Effector CD4-positive, alpha-beta T cell (primary cell): ENCODE data around the gene SNX19.
A peak's percentile ranks its signal among the peaks of the same experiment; 100 is the strongest.
"Not testable (repeated sequence)": the region's sequence is repeated elsewhere in the genome, so short reads cannot be mapped to it uniquely, and the experiment has no call there.

ENCODE experiments used
- DNase-seq: peaks from one replicate; pipeline ENCODE4 v3.0.0-alpha.2; 2020
- total RNA-seq: gene quantifications from one replicate; lab custom pipeline; 2026; lab: John Stamatoyannopoulos, UW

Gene SNX19, protein sequence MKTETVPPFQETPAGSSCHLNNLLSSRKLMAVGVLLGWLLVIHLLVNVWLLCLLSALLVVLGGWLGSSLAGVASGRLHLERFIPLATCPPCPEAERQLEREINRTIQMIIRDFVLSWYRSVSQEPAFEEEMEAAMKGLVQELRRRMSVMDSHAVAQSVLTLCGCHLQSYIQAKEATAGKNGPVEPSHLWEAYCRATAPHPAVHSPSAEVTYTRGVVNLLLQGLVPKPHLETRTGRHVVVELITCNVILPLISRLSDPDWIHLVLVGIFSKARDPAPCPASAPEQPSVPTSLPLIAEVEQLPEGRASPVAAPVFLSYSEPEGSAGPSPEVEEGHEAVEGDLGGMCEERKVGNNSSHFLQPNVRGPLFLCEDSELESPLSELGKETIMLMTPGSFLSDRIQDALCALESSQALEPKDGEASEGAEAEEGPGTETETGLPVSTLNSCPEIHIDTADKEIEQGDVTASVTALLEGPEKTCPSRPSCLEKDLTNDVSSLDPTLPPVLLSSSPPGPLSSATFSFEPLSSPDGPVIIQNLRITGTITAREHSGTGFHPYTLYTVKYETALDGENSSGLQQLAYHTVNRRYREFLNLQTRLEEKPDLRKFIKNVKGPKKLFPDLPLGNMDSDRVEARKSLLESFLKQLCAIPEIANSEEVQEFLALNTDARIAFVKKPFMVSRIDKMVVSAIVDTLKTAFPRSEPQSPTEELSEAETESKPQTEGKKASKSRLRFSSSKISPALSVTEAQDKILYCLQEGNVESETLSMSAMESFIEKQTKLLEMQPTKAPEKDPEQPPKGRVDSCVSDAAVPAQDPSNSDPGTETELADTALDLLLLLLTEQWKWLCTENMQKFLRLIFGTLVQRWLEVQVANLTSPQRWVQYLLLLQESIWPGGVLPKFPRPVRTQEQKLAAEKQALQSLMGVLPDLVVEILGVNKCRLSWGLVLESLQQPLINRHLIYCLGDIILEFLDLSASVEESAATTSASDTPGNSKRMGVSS
- total RNA-seq = 109 reads per million, percentile 84 among the genes with 10 or more reads in this experiment

DNA sequence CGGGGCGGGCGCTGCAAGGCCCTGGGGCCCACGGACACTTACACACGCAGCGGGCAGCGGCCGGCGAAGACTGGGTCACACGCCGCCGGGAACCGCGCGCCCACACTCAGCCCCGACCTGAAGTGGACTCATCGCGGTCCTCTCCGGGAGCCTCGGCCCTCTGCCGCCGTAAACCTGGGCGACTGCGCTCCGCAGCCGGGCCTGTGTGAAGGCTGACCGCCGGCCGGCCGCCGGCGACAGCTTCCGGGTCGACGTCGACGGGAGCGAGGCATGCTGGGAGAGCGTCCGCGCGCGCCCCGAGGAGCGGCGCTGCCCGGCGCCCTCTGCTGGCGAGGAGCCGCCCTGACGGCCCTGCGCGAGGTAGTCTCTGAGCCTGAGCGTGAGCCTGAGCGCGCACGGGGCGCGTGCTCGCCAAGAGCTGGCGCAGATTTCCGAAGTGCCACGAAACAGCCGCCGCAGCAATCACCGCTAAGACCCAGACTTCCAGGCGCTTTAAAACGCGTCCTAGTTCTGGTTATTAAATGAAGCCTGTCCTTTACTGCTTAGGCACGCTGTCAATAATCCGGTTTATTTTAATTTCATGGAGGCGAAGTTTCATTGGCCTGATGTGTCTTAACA, at the start of gene SNX19:
SNX19 (minus strand) TSS at position 242 of the 618 bp plus-strand sequence. CDS start 540 bp downstream, outside the sequence.
- DNase-seq = peak; percentile 84

DNA sequence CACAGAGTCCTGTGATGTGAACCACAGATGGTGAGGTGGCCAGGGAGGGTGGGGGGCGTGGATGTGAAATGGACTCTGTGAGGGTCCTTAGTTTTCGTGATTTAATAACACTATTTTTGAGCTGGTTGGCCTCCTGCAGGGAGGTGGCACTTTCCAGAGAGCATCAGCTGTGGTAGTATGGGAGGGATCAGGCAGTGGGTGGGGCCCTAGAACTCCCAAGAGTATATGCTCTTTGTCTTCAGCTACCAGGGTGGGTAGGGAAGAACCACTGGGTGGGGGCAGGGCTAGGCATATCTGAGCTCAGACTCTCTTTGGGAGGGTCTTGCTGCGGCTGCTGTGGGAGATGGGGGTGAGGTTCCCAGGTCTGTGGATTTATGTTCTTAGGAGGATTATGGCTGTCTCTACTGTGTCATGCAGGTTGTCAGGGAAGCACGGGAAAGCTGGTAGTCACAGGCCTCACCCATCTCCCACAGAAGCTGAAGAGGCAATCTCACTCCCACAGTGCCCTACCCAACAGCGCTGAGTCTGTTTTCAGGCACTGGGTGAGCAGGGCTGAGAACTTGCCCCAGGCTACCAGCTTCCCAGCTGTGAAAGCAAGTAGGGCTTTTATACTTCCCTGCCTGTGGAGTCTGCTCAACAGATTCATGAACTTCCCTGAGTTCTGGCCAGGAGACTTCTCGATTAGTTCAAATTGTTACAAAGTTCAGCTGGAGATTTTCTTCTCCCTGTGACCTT, 47.9 kb upstream of the SNX19 start:
- no peak for DNase-seq

DNA sequence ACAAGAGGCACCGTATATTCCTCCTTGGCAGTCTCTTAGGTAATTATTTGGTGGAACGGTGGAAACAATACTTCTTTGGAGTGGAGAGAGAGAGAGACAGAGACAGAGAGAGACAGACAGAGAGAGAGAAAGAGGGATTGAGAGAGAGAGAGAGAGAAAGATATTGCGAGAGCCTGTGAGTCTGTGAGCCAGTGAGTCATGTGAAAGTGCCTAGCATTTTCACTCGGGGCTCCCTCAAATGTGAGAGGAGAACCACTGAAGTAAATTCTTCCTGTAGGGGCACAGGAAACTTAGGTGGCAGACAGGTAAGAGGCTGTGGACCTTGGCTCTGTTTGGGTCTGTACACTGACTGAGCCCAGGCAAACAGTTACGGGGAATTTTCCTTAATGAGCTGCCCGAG, 31.6 kb upstream of the SNX19 start:
- DNase-seq = no peak

DNA sequence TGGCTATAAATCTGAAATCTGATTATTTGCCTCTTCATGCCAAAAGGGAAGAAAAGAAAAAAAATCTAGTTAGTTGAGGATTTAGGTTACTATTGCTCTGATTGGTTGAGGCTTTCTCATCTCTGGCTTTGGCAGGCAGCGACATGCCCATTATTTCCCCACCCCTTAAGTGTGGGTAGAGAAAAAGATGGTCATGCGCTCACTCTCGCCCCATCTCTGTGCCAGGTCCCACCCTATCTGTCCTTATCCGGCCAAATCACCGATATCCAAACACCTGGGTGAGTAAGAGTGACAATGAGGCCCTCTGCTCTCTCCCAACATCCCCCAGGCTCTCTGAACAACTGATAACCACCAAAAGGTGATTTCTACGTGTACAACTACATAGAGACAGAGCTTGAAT, 31.2 kb upstream of the SNX19 start:
- DNase-seq = no peak

DNA sequence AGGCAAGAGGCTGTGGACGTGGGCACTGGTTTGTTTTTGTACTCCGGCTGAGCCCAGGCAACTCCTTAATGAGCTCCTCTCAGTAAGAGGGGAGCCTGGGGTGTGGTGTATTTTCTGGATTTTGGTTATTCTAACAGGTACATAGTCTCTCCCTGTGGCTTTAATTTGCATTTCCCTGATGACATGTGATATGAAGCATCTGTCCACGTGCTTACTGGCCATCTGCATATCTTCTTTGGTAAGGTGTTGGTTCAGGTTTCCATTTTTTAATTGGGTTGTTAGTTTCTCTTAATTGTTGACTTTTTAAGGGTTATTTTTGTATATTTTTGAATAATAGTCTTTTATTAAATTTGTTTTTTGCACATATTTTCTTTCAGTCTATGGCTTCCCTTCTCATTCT, 30.8 kb upstream of the SNX19 start:
- no peak for DNase-seq

DNA sequence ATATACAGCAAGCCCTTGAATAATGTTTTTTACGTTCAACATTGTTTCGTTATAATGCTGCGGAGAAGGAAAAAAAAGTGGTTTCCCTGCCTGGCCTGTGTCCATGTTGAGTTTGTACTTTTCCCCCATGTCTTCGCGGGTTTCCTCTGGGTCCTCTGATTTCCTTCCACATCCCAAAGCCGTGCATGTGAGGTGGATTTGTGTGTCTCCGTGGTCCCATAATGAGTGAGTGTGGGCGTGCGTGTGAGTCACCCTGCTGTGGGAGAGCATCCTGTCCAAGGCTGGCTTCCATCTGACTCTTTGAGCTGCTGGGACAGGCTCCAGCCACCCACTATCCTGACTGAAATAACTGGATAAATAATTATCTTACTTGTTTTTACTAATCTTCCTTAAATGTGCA, 29.6 kb upstream of the SNX19 start:
- DNase-seq = no peak

DNA sequence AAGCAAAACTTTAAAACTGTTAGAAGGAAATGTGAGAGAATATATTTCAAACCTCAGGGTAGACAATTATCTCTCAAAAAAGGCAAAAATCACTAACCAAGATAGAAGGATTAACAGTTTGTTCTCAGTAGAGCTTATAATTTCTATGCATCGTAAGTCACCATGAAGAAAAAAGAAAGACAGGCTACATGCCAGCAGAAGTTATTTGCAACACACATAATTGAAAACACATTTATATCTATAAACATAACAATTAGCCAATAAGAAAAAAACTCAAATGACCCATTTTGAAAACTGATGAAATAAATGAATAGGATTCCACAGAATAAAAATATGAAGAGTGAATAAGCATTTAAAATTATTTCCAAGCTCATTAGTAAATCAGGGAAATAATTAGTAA, 24.4 kb upstream of the SNX19 start:
- DNase-seq = no peak

DNA sequence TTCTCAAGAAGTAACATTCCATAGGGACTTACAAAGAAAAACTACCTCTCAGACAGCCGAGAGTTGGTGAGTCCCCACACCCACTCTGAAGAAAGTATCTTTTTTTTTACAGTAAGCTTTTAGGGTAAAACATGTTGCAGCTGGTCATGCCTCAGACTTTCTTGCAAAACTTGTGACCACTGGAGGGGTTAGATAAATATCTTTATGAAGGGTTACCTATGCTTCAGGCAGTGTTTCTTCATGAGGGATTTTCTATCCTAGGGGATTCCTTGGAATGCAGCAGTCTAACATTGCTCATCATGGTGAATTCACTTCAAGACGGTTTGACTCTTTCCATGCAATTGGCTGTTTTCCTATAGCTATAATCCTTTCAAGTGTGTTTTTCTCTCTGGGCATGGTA, 20.8 kb upstream of the SNX19 start:
- DNase-seq = no peak

DNA sequence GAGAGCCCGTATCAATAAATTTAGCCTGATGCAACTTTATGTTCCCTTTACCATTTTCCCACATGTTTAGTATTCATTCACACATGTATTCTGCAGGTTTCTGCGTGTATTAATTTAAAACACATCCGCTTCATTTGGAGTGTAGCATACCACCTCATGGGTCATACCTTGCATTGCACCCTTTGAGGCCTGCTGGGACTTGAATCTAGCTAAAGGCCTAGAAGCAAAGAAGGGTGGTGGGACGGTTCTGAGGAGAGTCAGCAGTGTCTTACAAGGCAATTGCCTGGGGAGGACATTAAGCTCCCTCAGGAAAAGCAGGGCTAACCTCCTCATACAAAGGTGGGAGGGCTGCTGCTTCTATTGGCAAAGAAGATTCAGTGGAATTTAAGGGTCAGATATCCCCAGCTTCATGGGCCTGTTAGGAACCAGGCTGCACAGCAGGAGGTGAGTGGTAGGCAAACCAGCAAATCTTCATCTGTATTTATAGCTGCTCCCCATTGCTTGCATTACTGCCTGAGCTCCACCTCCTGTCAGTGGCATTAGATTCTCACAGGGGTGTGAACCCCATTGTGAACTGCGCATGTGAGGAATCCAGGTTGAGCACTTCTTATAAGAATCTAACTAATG, 15.9 kb upstream of the SNX19 start:
- DNase-seq = no peak

DNA sequence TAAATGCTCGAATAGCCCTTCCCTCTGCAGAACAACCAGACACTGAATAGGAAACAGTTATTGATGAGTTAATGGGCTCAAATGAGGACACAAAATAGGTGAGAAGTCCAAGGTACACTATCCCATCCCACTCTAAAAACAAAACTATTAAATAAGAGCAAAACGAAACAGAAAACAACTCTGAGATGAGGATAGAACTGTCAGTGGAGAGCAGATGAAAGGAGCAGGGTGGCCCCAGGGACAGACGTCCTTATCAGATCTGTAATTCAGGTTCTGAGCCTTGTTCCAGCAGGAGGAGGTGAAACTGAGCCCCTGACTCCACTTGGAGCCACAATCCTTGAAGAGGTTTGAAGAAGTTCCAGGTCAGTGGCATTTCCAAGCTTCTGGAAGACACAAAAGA, 8.5 kb upstream of the SNX19 start:
- DNase-seq = no peak

DNA sequence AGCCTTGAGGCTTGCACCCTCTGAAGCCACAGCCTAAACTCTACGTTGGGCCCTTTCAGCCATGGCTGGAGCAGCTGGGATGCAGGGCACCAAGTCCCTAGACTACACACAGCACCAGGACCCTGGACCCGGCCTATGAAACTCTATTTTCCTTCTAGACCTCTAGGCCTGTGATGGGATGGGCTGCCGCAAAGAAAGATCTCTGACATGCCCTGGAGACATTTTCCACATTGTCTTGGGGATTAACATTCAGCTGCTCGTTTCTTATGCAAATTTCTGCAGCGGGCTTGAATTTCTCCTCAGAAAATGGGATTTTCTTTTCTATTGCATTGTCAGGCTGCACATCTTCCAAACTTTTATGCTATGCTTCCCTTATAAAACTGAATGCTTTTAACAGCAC, 4.3 kb upstream of the SNX19 start:
- not testable (repeated sequence) for DNase-seq

DNA sequence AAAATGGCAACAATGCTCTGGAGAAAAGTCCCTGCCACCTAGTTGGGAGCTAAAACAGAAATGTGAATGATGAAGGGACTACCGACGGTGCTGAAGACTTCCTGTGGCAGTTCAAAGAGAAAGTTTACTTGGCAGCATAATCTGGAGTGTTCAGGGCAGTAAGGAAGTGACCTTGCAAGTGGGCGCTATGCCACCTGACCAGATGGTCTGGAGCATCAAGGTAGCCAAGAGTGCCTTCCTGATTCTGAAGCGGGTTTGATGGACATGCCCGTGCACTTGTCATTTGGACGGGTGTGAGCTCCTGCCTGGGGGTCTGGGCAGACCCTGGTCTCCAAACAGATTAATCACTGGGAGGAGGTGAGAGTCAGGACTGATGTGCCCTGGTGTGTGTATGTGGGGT, 1.8 kb upstream of the SNX19 start:
- no peak for DNase-seq

DNA sequence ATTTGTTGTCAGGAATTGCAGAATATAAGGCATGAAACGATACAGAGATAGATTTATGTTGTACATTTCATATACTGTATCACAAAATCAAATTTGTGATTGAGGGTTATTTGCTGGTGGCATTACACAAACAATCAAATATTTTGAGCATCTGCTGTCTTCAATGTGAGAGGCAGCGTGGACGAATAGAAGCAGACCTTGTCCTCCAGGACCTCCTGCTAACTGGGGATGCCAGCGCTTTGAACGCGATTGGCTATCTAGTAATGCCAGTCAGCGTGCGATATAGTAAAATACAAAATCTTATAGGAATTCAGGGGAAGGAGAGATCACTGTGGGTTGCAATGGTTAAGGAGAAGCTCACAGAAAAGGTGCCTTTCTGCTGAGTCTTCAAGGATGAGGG, 631 bp upstream of the SNX19 start:
- DNase-seq = no peak

DNA sequence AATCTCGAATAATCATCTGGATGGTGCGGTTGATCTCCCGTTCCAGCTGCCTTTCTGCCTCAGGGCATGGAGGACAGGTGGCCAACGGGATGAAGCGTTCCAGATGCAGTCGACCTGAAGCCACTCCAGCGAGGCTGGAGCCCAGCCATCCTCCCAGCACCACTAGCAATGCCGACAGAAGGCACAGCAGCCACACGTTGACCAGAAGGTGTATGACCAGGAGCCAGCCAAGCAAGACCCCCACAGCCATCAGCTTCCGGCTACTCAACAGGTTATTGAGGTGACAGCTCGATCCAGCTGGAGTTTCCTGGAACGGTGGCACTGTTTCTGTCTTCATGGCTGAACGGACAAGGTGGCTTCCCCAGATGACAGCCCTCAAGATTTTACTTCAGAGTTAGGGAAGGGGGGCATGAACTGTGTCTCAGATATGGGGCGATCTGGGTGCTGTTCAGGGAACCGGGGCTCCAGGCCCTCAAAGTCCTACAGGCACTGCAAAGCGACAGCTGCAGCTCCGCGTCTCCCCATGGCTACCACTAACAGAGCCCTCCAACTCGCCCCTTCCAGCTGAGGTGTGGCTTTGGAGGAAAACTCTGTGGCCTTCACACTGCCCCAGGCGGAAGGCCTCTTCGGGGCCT, 559 bp downstream of the SNX19 start:
- DNase-seq = no peak

DNA sequence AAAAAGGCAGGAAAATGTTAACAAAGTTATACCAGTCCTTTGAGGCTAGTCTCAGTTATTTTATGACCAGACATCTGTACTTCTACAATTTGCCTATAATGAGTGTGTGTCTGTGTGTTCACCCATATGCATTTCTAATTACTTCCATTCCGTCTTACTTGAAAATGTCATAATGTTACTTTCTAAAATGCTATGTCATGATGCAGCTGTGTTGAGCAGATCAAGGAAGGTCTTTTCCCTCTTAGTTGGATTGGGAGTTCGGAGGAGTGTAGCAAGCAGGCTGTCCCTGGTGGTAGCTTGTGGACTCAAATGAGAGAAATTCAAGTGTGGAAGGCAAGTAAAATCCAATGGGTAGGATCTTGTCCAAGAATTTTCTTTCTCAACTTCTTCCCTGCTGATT, 3.0 kb downstream of the SNX19 start:
- DNase-seq = no peak

DNA sequence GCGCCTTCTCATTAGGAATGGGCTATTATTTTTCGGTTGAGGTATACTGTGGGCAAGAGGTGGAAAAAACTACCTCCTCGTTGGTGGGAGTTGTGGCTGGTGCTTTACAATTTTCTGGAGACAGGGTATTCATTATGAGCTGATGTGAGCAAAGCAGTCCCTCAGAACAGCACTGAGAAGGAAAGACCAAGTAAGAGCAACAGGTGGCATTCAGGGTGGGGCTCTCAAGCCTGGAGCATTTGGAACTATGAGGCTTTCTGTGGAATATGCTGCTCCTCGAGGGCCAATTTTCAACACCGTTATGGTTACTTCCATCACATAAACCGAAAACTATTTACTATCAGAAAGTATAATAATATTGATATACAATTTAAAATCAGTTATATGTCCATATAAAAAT, 3.7 kb downstream of the SNX19 start:
- DNase-seq = no peak

DNA sequence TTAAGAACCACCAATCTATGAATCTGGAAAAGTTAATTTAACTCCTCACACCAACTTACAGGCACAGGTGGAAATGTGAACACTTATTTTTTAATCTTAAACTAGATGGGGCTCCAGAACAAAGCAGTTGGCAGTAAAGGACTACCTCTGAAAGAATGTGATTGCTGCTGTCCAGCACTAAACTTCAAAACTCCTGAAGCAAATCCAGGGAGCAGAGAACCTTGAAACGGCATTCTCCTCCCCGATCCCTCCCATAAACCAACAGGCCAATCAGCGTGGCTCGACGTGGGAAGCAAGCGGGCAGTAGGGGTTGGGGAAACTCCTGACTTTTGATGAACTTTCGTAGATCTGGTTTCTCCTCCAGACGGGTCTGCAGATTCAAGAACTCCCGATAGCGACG, 5.0 kb downstream of the SNX19 start:
- no peak for DNase-seq

DNA sequence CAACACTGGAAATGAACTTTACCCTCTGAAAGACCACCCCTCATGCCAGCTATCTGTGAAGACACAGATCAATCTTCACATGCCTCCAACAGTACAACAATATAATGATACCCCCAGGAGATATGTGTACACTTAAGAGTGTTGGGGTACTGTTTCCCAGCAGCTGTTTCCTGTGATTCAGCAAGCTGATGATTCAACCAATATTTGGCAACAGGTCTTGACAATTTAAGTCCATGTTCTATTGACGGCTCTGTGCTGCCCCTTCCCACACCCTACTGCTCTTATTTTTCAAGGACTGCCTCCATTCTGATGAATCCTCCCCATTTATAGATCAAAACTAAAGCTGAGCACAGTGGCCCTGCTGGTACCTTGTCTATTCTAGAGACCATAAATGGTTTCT, 6.6 kb downstream of the SNX19 start:
- DNase-seq = no peak

DNA sequence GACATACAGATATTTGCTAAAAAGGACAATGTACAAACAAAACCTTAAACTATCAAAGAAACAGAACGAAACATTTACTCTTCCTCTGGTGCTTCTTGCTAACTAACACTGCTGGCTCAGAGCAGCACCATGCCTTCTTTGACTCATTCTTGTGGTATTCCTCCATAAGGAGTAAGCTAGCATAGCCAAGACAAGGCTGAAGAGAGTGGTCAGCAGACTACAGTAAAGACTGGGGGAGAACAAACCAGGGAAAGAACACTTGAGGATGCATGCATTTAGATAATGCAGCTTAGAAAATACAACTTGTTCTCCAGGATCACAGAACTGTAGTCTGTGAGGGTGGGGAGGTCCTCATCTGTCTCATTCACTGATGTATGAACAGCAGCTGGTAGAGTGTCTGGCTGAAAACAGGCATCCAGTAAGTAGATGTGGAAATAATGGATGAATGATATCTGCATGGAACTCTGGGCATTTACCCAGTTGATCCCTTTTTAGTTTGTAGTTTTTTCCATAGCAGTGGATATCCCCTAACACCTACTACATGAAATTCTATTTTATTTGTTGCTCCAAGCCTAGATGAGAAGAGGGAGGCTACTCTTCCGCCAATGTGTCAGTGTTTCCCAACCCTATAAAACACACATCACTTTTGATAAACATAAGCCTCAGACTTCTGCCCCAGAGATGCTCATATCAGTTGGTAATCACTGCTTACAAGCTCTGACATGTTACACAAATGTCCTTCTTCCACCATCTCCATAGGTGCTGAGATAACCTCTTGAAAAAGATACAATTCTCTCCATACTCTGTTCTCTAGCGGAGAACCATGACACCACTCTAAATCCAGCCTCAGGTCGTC, 7.3 kb downstream of the SNX19 start:
- DNase-seq = no peak

DNA sequence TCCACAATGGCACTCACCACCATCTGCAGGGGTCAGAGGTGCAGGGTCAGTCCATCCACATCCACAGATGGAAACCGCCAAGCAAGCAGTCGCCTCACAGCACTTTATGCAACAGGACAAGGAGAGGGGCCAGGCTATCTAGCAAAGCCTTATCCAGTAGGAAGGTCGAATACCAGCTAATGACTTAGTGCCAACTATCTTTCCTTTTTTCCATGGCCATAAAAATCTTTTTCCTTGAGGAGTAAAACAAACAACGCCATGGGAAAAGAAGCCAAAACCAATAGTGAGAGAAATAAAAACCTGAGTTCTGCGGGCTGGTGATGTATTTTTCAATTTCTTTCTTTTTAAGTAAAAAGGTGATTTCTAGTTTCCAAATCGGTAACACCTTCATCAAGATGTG, 8.2 kb downstream of the SNX19 start:
- DNase-seq = no peak

DNA sequence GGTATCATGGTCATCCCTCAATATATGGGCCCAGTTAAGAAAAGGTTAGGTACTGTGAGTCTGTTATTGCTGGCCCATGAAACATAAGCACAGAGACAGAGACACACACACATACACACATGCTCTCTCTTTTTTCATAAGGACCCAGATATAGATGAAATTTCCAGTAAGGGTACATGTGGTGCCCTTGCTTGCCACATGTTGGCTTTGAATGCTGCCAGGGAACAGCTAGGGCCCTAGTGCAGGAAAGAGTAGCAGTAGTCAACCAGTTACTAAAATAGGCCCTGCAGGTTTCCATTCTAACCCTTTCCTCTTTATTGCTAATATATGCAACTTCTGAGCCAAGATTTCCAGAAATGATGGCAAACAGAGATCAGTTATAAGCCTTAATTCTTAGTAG, 9.1 kb downstream of the SNX19 start:
- no peak for DNase-seq
